Stomach (tissue), 4 donors: Measurements from ENCODE around the gene SEC62.
"Not testable (repeated sequence)": the region's sequence is repeated elsewhere in the genome, so short reads cannot be mapped to it uniquely, and the experiment has no call there.

ENCODE experiments used
- CTCF ChIP-seq, 7 experiments: fragments of 450-650 bp in 4 of 7; fragments of 200-600 bp in 3 of 7; sonication (generic) in 3 of 7; IDR thresholded peaks; one replicate each; pipeline ENCODE4 v1.5.1; 2016 to 2019; ENCODE audit warnings: antibody characterized with exemption in 7 of 7, control low read depth in 2 of 7, mild to moderate bottlenecking in 1 of 7
- POLR2AphosphoS5 ChIP-seq, 3 donors: sonication (generic); formaldehyde crosslinking; IDR thresholded peaks; one replicate each; pipeline ENCODE4 v1.6.1; 2016; ENCODE audit warnings: antibody characterized with exemption in 3 of 3

DNA sequence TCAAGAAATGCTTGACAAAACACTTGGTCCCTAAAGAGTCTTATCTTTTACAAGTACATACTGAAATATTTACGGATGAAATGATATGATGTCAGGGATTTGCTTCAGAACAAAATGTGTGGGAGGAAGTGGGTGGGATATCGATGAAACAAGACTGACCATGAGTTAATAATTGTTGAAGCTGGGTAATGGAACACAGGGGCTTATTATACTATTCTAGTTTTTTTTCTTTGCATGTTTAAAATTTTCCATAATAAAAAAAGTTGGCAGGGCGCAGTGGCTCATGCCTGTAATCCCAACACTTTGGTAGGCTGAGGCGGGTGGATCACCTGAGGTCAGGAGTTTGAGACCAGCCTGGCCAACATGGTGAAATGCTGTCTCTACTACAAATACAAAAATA is 52.7 kb downstream of the SEC62 start:
- TF ChIP-seq CTCF, POLR2AphosphoS5 (IDR thresholded peaks at IDR 0.05): not testable (repeated sequence)
